HEK293 (cell line): ENCODE measurements around the gene KRT12.
A peak's percentile ranks its signal among the peaks of the same experiment; 100 is the strongest.

ENCODE experiments used
- GLIS2 ChIP-seq: fragments of 450-650 bp; formaldehyde crosslinking; IDR thresholded peaks from 2 replicates; pipeline ENCODE4 v1.5.1; 2016; ENCODE audit warnings: missing biosample characterization, missing genetic modification characterization
- HIC1 ChIP-seq: fragments of 450-650 bp; formaldehyde crosslinking; IDR thresholded peaks from 2 replicates; pipeline ENCODE4 v1.5.1; 2016; ENCODE audit warnings: missing biosample characterization, missing genetic modification characterization
- KLF17 ChIP-seq: fragments of 450-650 bp; formaldehyde crosslinking; IDR thresholded peaks from 2 replicates; pipeline ENCODE4 v1.5.1; 2016; ENCODE audit warnings: missing biosample characterization, missing genetic modification characterization
- KLF8 ChIP-seq: fragments of 450-650 bp; formaldehyde crosslinking; IDR thresholded peaks from 2 replicates; pipeline ENCODE4 v1.5.1; 2016; ENCODE audit warnings: missing biosample characterization, missing genetic modification characterization
- TRIM28 ChIP-seq: IDR thresholded peaks from 2 replicates; pipeline ENCODE4 v1.6.1; 2011; ENCODE audit warnings: low read length, control low read depth, borderline replicate concordance
- ZEB2 ChIP-seq: fragments of 450-650 bp; formaldehyde crosslinking; IDR thresholded peaks from 2 replicates; pipeline ENCODE4 v1.5.1; 2016; ENCODE audit warnings: missing biosample characterization, missing genetic modification characterization
- ZNF18 ChIP-seq: fragments of 450-650 bp; formaldehyde crosslinking; IDR thresholded peaks from 2 replicates; pipeline ENCODE4 v1.5.1; 2016; ENCODE audit warnings: missing biosample characterization, missing genetic modification characterization
- ZNF211 ChIP-seq: fragments of 450-650 bp; formaldehyde crosslinking; IDR thresholded peaks from 2 replicates; pipeline ENCODE4 v1.5.1; 2016; ENCODE audit warnings: low read depth, missing biosample characterization, missing genetic modification characterization
- ZNF292 ChIP-seq: fragments of 450-650 bp; formaldehyde crosslinking; IDR thresholded peaks from 2 replicates; pipeline ENCODE4 v1.5.1; 2016; ENCODE audit warnings: low read depth, missing biosample characterization, missing genetic modification characterization, borderline replicate concordance
- ZNF335 ChIP-seq: fragments of 450-650 bp; formaldehyde crosslinking; conservative IDR thresholded peaks from 2 replicates; pipeline ENCODE4 v1.5.1; 2016; ENCODE audit warnings: missing biosample characterization, missing genetic modification characterization
- ZNF37A ChIP-seq: fragments of 450-650 bp; IDR thresholded peaks from 2 replicates; pipeline ENCODE4 v1.5.1; 2018; ENCODE audit warnings: missing biosample characterization, missing genetic modification characterization
- ZNF404 ChIP-seq: fragments of 450-650 bp; formaldehyde crosslinking; IDR thresholded peaks from 2 replicates; pipeline ENCODE4 v1.5.1; 2017; ENCODE audit warnings: missing biosample characterization, missing genetic modification characterization
- ZNF416 ChIP-seq: fragments of 450-650 bp; formaldehyde crosslinking; IDR thresholded peaks from 2 replicates; pipeline ENCODE4 v1.5.1; 2016; ENCODE audit warnings: missing biosample characterization, missing genetic modification characterization
- ZNF423 ChIP-seq: fragments of 450-650 bp; formaldehyde crosslinking; IDR thresholded peaks from 2 replicates; pipeline ENCODE4 v1.5.1; 2016; ENCODE audit warnings: missing biosample characterization, missing genetic modification characterization
- ZNF433 ChIP-seq: fragments of 450-650 bp; formaldehyde crosslinking; IDR thresholded peaks from 2 replicates; pipeline ENCODE4 v1.5.1; 2016; ENCODE audit warnings: missing biosample characterization, missing genetic modification characterization, low read depth
- ZNF518A ChIP-seq: fragments of 450-650 bp; formaldehyde crosslinking; conservative IDR thresholded peaks from 2 replicates; pipeline ENCODE4 v1.5.1; 2016; ENCODE audit warnings: low read depth, missing biosample characterization, missing genetic modification characterization
- ZNF548 ChIP-seq: fragments of 450-650 bp; formaldehyde crosslinking; IDR thresholded peaks from 2 replicates; pipeline ENCODE4 v1.5.1; 2016; ENCODE audit warnings: missing biosample characterization, missing genetic modification characterization
- ZNF549 ChIP-seq: fragments of 450-650 bp; IDR thresholded peaks from 2 replicates; pipeline ENCODE4 v1.5.1; 2018; ENCODE audit warnings: missing biosample characterization, missing genetic modification characterization, mild to moderate bottlenecking, inconsistent platforms, moderate library complexity
- ZNF600 ChIP-seq: fragments of 450-650 bp; formaldehyde crosslinking; IDR thresholded peaks from 2 replicates; pipeline ENCODE4 v1.5.1; 2016; ENCODE audit warnings: missing biosample characterization, missing genetic modification characterization
- ZNF624 ChIP-seq: fragments of 450-650 bp; formaldehyde crosslinking; IDR thresholded peaks from 2 replicates; pipeline ENCODE4 v1.5.1; 2017; ENCODE audit warnings: missing biosample characterization, missing genetic modification characterization
- ZNF677 ChIP-seq: fragments of 450-650 bp; IDR thresholded peaks from 2 replicates; pipeline ENCODE4 v1.5.0; 2018; ENCODE audit warnings: missing biosample characterization, mild to moderate bottlenecking, missing genetic modification characterization, moderate library complexity
- ZNF692 ChIP-seq: fragments of 450-650 bp; formaldehyde crosslinking; IDR thresholded peaks from 2 replicates; pipeline ENCODE4 v1.5.1; 2016; ENCODE audit warnings: missing biosample characterization, missing genetic modification characterization
- ZNF707 ChIP-seq: fragments of 450-650 bp; formaldehyde crosslinking; IDR thresholded peaks from 2 replicates; pipeline ENCODE4 v1.5.1; 2016; ENCODE audit warnings: missing biosample characterization, missing genetic modification characterization
- ZNF76 ChIP-seq: fragments of 450-650 bp; formaldehyde crosslinking; IDR thresholded peaks from 2 replicates; pipeline ENCODE4; 2016; ENCODE audit warnings: low read depth, missing biosample characterization, missing genetic modification characterization, borderline replicate concordance
- ZNF777 ChIP-seq: fragments of 450-650 bp; formaldehyde crosslinking; IDR thresholded peaks from 2 replicates; pipeline ENCODE4 v1.5.1; 2017; ENCODE audit warnings: missing biosample characterization, missing genetic modification characterization, borderline replicate concordance
- ZSCAN4 ChIP-seq: fragments of 450-650 bp; formaldehyde crosslinking; IDR thresholded peaks from 2 replicates; pipeline ENCODE4 v1.5.1; 2017; ENCODE audit warnings: missing biosample characterization, missing genetic modification characterization

KRT12 gene

GRCh38 chr17:40827746-40828453, 39.1 kb downstream of the KRT12 start (continued):
- TF ChIP-seq ZNF404 (tag by site-specific recombination), result no peak
- TF ChIP-seq KLF8 (tag by site-specific recombination), result peak; percentile 77
- TF ChIP-seq TRIM28, result peak; percentile 23; the same call in 1 of the 2 replicates
- no peak for TF ChIP-seq ZNF624 (tag by site-specific recombination)
- TF ChIP-seq GLIS2 (tag by site-specific recombination), result no peak
- TF ChIP-seq ZNF707, result no peak
- no peak for TF ChIP-seq ZNF423 (tag by site-specific recombination)
- peak; percentile 54 for TF ChIP-seq ZNF518A (tag by site-specific recombination)
- peak; percentile 93 for TF ChIP-seq ZEB2 (tag by site-specific recombination)
- TF ChIP-seq ZNF677 (tag by site-specific recombination), result no peak
- TF ChIP-seq ZNF292, result no peak
- no peak for TF ChIP-seq ZNF777 (tag by site-specific recombination)
- no peak for TF ChIP-seq ZNF416 (tag by site-specific recombination)
- no peak for TF ChIP-seq ZNF548 (tag by site-specific recombination)
- peak; percentile 62 for TF ChIP-seq ZNF692 (tag by site-specific recombination)
- TF ChIP-seq ZNF600 (tag by site-specific recombination), result peak; percentile 92
- no peak for TF ChIP-seq ZNF433 (tag by site-specific recombination)
- peak; percentile 40; the same call in 1 of the 2 replicates for TF ChIP-seq ZSCAN4 (tag by site-specific recombination)
- TF ChIP-seq ZNF18, result 0 out of 2 replicates have a peak, but pooled peaks have one; percentile 17
- TF ChIP-seq KLF17 (tag by site-specific recombination), result peak; percentile 91
- TF ChIP-seq ZNF335 (tag by site-specific recombination), result peak; percentile 79
- TF ChIP-seq ZNF76 (tag by site-specific recombination), result no peak
- TF ChIP-seq HIC1, result no peak
- no peak for TF ChIP-seq ZNF211 (tag by site-specific recombination)
- no peak for TF ChIP-seq ZNF37A (tag by site-specific recombination)
- TF ChIP-seq ZNF549, result no peak
